NCI-H2196 (cell line): ENCODE results near the gene SLC36A1.
"Not testable (repeated sequence)": the region's sequence is repeated elsewhere in the genome, so short reads cannot be mapped to it uniquely, and the experiment has no call there.

ENCODE experiments used
- DNase-seq: peaks from one replicate; lab custom pipeline; 2025; ENCODE audit not compliant: unreplicated experiment; lab: John Stamatoyannopoulos, UW

The SLC36A1 gene

DNA sequence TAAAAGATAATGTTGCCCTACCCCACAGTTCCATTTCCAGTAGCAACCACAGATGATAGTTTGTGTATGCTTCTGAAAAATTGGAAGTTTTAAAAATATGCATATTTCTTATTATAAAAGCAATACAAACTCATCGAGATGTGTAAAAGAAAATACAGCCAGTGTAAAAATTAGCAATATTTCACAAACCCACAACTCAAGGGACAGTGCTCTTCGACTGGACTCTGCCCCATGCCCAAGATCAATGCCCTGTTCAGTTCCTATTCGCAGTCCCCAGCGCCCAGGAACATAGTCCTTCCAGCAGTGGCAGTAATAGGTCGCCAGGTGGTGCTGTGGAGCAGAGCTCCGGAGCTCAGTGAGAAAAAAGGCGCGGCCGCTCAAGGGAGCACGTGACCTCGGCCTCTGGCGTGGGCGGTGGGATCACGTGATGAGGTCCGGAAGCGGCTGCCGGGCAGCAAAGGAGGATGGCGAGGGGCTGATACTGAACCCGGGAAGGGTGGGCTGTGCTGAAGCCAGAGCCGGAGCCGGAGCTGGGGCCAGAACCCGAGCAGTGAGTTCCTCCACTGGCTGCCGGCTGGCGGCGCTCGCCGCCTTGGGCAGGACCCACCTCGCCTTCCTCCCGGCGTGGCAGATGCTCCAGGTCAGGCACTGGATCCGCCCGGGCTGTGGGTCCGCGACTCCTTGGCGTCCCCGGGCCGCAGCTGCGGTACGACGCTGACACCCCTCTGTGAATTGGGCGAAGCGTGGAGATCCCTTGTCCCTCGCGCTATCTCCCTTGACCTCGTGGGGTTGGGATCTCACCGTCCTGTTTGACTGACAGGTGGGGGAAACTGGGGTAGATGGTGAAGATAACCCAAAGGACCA is at the start of gene SLC36A1:
Gene SLC36A1, plus strand, starts transcription at position 430 of the 864 bp plus-strand sequence. CDS start 11,190 bp downstream, outside the sequence.
- peak; percentile 93 for DNase-seq

DNA sequence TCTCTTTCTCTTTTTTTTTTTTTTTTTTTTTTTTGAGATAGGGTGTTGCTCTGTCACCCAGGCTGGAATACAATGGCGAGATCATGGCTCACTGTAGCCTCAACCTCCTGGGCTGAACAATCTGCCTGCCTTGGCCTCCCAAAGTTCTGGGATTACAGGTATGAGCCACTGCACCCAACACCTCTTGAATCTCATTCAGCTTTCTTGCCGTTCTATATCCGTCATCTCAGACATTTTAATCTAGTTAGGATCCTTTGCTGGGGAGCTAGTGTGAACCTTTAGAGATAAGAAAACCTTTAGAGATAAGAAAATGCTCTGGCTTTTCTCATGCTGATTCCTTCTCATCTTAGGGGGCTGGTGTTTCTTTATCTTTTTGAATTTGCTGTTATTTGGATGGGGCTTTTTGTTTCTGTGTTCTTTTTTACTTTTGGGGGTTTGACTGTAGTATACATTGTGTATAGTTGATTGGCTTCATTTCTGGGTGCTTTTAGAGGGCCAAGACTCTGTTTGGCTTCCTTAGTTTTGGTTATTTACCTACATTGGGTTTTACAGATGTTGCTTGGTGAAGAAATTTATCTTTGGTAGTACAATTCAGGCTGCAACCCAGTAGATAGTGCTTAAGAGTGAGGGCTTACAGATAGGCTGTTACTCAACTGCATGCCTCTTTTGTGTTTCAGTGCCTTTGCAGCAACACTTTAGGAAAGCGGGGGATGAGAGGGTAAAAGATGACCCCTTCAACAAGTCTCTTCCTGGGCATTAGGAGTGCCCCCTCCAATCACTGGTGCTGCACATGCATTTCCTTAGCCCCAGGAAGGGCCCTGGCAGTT is 41.9 kb upstream of the SLC36A1 start:
- DNase-seq: no peak

DNA sequence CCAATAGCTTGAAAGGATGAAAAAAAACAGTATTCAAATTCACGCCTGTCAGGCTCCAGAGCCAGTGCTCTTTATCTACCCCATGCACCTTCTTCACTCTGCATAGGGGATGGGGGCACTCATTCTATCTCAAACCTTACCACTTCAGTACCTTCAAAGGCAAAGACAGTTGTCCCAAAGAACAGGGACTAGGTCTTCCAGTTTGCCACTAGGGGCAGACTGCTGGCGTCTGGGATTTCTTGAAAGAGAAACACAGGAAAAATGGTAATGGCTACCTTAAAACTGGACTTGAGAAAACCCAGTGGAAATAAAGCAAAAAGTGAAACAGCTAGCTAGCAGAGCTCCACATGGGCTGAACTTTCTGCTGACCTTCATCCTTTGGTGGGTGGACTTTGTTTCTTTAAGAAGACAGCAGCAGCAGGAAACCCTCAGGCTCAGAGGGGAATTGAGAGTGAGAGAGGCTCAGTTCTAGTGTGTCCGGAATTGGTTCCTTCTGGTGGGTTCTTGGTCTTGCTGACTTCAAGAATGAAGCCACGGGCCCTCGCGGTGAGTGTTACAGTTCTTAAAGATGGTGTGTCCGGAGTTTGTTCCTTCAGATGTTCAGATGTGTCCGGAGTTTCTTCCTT is 41.0 kb upstream of the SLC36A1 start:
- no peak for DNase-seq

DNA sequence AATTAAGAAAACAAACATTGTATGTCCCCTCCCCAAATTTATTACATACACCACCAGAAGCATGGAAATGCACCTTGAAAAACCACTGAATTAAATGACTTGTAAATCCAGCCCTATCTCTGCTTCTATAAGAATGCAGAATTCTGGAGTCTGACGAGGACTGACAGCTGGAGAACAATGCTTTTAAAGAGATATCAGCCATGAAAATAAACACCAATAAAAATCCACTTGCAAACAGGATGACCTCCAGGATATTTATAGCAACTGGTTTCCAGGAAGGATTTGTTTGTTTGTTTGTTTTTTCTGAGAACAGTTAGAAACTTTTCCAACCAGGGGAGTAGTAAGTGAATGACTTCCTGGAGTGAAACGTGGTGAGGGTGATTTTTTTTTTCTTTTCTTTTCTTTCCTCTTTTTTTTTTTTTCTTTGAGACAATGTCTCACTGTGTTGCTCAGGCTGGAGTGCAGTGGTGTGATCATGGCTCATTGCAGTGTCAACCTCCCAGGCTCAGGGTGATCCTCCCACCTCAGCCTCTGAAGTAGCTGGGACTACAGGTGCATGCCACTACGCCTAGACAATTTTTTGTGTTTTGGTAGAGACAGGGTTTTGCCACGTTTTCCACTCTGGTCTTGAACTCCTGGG is 38.7 kb upstream of the SLC36A1 start:
- DNase-seq: no peak

DNA sequence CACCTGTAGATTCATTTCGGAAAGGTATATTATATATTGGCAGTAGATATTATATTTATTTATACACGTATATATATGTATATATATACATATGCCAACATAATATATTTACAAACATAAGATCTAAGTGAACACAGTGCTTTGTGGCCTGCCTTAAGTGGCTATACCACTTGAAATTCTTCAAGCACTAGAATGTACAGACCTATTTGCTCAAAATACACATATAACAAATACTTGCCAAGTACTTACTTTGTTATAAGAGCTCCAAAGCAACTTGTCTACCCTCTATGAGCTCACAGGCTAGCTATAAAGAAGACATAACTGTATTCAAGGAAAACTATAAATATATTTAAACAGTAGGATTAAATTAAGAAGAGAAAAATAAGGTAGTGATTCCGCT is 33.6 kb upstream of the SLC36A1 start:
- no peak for DNase-seq

DNA sequence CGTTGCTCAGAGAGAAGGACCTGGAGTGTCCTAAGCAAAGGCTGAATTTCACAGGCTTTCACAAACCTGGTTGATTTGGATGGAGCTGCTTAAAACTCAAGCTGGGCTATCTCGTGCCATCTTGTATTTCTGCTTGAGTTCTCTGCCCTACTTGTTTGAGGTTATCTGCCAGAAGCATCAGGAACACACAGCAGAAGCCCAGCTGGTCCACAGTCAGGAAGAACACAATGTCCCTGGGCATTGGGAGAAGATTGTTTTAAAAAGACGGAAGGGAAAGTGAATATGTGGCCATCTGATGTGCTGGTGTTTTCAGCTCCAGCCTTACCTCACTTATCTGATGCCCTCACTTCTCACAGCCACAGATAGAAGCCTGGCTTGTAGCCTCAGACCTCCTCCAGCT is 32.9 kb upstream of the SLC36A1 start:
- DNase-seq: no peak

DNA sequence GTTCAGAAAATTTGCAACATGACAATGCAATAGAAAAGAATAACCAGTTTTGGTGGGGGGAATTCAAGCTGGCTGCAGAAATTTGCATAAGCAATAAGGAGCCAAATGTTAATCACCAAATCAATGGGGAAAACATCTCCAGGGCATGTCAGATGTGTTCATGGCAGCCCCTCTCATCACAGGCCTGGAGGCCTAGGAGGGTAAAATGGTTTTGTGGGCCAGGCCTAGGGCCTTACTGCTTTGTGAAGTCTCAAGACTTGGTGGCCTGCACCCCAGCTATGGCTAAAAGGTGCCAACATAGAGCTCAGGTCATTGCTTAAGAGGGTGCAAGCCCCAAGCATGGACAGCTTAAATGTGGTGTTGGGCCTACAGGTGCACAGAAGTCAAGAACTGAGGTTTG is 29.7 kb upstream of the SLC36A1 start:
- no peak for DNase-seq

DNA sequence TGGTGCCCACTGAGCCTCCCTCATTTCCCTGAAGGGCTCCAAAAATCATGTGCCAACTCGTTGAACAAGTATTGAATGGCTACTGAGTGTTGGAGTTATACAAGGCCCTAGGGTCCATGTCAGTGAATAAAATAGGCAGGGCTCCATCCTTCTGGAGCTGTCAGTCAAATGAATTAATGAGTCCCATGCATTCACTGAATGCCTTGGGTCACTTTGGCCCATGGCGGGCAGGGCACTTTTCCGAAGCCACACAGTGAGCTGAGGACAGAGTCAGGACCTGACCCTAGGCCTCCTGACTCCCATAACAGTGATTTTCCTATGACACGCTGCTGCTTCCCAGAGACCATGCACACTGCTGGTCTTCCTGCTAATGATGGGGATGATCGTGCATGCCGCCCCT is 27.3 kb upstream of the SLC36A1 start:
- DNase-seq: no peak

DNA sequence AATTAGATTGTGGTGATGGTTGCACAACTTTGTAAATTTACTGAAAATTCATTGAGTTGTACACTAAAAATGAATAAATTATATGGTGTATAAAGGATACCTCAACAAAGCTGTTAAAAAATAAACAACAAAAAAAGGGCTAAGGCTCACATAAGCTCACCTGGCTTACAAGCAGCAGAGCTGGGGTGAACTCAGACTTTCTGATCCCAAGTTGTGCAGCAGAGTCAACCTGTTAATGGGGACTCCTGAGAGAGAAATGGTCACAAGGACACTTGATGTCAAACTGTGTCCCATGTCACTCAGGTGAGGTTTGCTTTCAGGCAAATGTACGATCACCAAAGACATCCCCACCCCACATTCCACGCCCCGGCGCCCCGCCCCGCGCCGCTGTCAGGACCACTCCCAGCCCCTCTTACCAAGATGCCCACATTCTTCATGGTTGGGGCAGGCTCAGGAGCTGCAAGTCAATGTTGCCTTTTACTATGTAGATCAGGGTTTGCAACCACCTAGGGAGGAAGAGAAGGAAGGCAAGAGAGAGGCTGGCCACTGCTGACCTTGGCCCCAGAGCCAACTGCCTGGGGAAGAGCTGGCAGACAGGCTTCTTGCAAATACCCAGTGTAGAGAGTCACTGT is 22.4 kb upstream of the SLC36A1 start:
- DNase-seq: no peak

DNA sequence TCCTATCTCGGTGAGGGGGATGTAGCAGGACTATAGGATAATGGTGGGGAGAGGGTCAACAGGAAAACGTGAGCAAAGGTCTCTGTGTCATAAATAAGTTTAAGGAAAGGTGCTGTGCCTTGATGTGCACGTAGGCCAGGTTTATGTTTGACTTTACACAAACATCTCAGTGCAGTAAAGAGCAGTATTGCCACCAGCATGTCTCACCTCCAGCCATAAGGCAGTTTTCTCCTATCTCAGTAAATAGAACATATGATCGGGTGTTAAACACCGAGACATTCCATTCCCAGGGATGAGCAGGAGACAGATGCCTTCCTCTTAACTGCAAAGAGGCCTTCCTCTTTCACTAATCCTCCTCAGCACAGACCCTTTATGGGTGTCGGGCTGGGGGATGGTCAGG is 21.1 kb upstream of the SLC36A1 start:
- DNase-seq: not testable (repeated sequence)

DNA sequence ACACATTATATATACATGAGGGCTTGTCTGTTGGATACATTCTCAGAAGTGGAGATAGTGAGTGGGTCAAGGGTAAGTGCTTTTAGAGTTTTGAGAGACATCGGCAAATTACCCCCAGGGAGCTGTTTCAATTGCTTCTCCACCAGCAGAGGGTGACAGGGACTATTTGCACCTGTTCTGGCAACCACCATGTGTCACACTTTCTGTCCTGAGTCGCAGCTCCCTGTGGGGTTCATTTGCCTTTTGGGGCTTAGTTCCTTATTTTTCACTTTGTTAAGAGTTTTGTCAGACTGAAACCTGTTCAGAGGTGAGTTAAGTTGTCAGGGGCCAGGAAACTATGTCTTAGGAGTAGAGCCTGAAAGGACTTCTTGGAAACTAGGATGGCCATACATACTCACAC is 20.1 kb upstream of the SLC36A1 start:
- DNase-seq: no peak

DNA sequence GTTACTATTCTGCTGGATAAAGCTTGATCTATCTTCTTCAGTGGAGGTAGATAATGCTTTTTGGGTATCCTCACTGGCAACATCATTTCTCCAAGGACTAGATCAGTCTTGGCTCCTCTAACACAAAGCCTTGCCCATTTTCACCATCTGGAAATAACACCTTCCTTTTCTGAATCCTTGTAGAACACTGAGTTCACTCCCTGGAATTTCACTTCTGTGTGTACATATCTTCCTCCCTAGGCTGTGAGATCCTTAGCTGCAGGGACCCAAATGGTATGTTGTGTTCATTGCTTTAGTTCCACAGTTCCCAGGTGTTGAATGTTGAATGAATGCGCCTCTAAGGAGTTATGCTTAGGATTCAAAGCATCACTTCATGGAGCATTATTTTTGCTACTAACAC is 16.7 kb upstream of the SLC36A1 start:
- DNase-seq: no peak

DNA sequence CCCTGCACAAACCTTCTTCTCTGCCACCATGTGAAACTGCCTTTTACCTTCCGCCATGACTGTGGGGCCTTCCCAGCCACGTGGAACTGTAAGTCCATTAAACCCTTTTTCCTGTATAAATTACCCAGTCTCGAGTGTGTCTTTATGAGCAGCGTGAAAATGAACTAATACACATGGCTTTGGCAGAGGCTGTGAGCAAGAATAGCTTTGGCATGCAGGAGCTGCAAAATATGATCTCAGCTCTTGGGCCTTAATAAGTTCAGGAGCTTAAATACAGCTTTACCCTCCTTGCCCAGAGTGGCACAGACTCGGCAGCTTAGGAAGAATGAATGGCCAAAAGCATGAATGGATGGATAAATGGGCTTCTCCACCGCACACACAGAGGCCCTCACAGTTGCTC is 15.7 kb upstream of the SLC36A1 start:
- DNase-seq: no peak

DNA sequence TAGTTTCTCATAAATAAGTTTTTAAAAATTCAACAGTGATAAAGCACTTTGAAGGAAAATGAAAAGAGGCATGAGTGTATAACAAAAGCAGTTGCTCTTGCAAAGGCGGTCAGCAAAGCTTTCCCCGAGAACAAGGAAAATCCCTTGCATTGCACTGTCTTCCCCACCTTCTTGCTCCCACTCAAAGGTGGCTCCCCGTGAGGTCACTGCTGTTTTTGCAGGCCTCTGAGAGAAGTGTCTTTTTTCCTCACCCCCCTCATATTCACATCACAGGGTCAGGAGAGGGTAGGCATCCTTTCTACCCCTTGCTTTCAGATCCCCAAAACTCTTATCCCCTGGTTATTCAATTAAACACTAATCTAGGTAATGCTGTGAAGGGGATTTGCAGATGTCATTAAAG is 15.2 kb upstream of the SLC36A1 start:
- DNase-seq: no peak

DNA sequence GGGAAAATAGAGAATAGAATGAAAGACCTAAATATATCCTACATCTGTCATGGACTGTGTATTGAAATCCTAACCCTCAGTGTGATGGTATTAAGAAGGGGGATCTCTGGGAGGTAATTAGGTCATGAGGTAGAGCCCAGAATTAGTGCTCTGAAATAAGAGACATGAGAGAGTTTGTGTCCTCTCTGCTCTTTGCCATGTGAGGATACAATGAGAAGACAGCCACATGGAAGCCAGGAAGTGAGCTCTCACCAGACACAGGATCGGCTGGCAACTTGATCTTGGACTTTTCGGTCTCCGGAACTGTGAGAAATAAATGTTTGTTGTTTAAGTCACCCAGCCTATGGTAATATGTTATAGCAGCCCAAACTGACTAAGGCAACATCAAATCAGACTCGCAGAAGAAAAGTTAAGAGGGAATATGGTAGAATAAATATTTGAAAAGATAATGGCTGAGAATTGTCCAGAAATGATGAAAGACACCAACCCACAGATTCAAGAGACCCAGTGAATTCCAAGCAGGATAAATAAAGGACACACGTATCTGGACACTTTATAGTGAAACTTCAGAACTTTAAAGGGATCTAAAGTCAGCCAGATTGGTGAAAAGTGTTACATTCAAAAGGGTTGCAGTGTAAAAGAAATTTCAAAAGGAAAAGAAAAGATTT is 12.7 kb upstream of the SLC36A1 start:
- DNase-seq: no peak

DNA sequence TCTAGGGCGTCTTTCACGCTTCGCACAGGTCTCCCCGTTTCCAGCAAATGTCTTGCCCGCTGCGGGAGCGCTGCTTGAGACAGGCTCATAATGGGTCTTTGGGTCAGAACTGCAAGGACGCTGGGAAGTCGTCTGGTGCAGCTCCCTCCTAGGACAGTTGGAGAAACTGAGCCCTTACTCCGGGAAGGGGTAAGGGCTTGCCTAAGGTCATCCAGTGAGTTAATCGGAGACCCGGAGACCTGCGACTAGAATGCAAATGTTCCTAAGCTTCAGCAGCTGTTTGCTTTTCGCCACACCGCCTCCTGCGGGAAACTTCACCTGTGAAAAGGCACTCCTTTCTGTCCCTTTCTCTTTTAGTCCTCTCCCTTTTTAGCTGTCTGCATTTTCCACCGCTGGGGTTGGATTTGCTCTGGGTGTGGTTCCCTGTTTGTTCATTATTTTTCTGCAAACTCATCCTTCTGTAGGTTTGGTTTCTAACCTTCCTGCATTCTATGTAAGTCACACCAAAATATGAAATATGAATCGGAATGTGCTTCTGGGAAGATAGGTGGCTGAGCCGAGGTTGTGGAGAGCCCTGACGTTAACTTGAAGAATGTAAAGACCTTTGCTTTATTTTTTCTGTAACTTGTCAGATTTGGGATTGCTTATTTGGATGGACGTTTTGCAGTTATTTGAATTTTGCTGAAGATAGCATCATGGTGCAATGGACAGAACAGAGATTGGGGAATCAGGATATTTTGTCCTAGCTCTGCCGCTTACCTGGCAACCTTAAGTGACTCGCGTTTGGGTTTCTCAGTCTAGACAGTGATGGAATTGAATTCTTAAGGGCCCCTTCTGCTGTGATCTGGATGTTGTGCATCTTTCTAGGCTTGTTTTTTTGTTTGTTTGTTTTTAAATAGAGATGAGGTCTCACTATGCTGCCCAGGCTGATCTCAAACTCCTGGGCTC is 909 bp downstream of the SLC36A1 start:
- no peak for DNase-seq

DNA sequence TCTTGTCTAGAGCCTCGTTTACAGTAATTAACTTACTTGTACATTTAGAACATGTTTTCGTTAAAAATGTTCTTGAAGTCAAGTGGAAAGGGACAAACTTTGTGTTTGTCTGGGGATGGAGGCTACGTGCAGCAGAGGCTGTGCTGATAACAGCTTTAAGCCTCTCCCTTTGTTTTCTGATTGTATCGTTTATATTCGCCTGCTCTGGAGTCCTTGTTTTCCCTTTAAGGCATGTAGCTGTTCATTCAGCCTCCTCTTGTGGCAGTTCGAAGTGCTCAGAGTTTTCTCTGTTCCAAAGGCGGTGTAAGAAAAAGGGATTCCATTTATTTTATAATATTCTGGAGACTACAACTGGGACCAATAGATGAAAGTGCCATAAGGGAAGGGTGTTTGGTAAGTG is 1.9 kb downstream of the SLC36A1 start:
- no peak for DNase-seq

DNA sequence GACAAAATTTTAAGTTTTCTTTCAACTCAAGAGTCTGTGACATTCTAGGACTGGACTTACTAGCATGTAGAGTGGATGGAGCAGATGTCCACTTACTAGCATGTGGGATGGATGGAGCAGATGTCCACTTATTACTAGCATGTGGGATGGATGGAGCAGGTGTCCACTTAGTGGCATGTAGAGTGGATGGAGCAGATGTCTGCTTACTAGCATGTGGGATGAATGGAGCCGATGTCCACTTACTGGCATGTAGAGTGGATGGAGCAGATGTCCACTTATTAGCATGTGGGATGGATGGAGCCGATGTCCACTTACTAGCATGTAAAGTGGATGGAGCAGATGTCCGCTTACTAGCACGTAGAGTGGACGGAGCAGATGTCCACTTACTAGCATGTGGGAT is 2.4 kb downstream of the SLC36A1 start:
- DNase-seq: no peak

DNA sequence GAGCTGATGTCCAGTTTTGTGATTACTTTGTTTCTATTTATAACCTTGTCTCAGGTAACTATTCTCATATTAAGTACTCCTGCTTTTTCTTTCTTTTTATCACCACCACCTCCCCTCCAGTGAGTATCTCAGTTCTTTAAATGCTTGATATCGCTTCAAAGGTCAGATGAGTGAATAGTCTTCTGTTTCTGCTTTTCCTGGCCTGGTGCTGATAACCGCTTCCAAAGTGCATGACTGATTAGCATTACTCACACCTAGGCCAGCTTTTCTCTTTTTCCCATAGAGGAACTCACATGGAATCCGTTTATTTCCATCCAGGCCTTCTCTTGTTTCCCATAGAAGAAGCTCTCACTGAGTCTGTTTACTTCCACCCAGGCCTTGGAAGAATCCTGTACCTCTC is 3.2 kb downstream of the SLC36A1 start:
- DNase-seq: no peak
